Astrocyte of the spinal cord (primary cell): Measurements from ENCODE around the gene AP1M2.
A peak's percentile ranks its signal among the peaks of the same experiment; 100 is the strongest.
"Not testable (repeated sequence)": the region's sequence is repeated elsewhere in the genome, so short reads cannot be mapped to it uniquely, and the experiment has no call there.

Experiments used
- DNase-seq: peaks from one replicate; pipeline ENCODE4 v3.0.0; 2011; ENCODE audit warnings: low read depth, low spot score
- H3K4me3 ChIP-seq: 2 replicates; pipeline ENCODE4 v1.5.1; 2011; ENCODE audit warnings: low read depth, mild to moderate bottlenecking, low read length, moderate library complexity
- in situ Hi-C: cut with HindIII; loops from 2 replicates; pipeline ENCODE4 v1.10.0; 2017; ENCODE audit warnings: low sequenced_read_pairs
- TF ChIP-seq, protein P1 (sequence below): IDR thresholded peaks from 2 replicates; pipeline ENCODE4 v1.5.1; 2012; ENCODE audit warnings: low read depth, mild to moderate bottlenecking, low read length, inconsistent platforms

Gene AP1M2

DNA sequence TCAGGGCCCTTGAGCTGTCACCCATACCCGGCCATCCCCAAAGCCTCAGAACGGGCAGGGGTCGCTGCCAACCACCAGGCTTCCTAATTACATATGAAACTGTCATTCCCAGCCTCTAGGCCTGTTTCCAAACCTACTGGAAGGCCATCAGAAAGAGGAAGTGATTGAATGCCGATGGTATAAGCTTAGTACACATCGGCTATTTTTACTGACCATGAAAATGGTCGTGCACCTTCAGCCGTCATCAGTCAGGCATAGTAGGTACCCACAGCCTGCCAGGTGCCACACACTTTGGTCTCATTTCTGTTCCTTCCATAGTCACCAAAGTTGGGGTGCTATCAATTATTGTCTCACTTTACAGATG lies 31.5 kb downstream of the AP1M2 start:
- no peak for DNase-seq

DNA sequence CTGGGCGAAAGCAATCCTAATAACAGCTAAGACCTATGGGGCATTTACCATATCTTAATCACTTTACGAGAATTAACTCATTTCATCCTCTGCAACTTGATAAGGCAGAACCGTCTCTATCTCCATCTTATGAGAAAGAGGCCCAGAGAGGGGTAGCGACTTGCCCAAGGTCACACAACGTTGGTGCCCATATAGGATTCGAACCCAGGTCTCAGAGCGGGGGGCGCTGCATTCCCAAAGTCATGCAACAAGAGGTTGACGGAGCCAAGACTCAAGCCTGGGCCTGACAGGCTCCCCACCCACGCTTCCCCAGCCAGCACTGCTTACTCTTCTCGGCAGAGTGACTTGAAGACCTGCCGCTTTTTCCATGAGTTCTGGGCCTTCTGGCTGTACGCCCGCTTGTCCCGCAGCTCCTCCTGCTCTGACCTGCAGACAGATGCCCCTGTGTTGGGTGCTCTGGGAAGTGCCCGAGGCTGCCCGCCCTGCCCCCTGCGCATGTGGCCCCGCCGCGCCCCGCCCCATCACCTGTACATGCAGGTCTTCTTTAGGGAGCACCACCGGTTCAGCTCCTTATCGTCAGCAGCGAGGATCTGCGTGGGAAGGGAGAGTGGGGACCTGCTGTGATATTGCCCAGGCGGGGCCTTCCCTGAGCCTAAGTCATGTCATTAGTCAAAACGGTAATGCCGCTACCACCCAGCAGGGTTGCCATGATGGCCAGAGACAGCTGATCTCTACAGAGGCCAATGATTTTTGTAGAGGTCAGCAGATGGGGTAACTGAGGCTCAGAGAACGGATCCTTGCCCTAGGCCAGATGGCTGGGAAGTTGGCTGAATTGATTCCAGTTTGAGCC lies 32.1 kb downstream of the AP1M2 start:
- DNase-seq = no peak
- TF ChIP-seq, protein P1, sequence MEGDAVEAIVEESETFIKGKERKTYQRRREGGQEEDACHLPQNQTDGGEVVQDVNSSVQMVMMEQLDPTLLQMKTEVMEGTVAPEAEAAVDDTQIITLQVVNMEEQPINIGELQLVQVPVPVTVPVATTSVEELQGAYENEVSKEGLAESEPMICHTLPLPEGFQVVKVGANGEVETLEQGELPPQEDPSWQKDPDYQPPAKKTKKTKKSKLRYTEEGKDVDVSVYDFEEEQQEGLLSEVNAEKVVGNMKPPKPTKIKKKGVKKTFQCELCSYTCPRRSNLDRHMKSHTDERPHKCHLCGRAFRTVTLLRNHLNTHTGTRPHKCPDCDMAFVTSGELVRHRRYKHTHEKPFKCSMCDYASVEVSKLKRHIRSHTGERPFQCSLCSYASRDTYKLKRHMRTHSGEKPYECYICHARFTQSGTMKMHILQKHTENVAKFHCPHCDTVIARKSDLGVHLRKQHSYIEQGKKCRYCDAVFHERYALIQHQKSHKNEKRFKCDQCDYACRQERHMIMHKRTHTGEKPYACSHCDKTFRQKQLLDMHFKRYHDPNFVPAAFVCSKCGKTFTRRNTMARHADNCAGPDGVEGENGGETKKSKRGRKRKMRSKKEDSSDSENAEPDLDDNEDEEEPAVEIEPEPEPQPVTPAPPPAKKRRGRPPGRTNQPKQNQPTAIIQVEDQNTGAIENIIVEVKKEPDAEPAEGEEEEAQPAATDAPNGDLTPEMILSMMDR = no peak
- in situ Hi-C loops = no loop called here

More for the DNA sequence above, 31.5 kb downstream of the AP1M2 start:
- in situ Hi-C loops = no loop called here
- TF ChIP-seq, protein P1 = no peak
- no peak overlapping the region for H3K4me3 ChIP-seq

DNA sequence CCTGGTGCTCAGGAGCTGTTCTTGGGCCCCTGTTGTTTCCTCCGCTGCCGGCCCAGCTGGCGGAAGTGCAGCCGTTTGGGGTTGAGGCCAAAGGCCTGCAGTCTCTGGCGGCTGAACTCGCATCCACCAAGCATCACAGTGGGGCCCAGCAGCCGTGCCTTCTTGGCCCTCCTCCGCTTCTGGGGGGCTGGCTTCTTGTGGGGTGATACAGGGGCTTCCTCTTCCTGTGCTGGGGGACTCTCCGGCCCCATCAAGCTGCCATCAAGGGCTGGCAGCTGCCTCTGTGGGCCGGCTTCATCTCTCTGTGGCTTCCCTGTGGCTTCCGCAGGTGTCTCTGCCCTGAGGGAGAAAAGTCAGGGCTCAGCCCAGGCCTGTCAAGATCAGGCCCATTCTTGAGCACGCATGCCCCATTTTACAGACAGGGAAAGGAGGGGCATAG lies 33.1 kb downstream of the AP1M2 start:
- DNase-seq = no peak
- in situ Hi-C loops = no loop called here
- TF ChIP-seq, protein P1 = no peak
- H3K4me3 ChIP-seq = no peak overlapping the region

More for the DNA sequence above, 32.1 kb downstream of the AP1M2 start:
- no peak overlapping the region for H3K4me3 ChIP-seq

DNA sequence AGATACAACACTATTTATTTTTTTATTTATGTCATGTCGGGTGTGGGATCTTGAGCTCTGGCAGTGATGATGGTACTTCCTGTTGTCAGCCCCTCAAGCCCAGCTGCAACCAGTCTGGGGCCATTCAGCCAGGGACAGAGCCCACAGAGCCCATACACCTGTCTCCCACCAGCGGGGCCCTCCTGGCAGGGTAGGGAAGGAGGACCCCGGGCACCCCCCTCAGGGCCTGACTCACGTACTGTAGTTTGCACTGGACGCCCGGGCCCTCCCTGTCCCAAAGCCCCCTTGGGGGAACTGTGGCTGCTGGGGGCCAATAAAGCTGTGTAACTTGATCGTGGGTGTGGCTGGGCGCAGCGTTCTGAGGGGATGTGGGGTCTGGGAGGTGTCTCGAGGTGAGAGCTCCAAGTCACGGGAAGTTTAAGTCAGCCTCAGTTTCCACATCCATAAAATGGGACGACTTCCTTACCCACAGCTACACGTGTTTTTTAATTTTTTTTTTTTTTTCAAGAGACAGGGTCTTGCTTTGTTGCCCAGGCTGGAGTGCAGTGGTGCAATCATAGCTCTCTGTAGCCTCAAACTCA lies 33.9 kb downstream of the AP1M2 start:
- no peak for DNase-seq
- in situ Hi-C loops = no loop called here
- TF ChIP-seq, protein P1 = no peak
- no peak overlapping the region for H3K4me3 ChIP-seq

DNA sequence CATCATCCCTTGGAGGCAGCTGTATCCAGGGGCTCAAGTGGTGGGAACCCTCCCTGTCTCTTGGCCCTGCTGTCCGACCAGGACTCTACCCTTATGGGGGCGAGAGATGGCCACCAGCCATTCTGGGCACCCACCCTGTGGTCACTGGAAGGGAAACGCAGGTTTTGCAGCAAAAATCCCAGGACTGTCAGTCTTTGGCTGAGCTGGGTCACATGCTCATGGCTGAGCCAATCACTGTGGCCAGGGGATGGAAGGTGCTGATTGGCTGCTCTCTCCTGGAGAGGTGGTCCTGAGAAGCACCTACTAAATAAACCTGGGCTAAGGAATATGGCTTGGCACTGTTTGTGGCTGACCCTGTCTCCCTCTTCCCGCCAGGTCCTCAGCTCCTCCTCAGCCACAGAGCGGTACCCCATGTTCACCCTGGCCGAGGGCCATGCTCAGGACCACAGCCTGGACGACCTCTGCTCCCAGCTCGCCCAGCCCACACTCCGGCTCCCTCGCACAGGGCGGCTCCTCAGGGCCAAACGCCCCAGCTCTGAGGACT lies 34.5 kb downstream of the AP1M2 start:
- TF ChIP-seq, protein P1 = no peak
- no peak for DNase-seq
- no peak overlapping the region for H3K4me3 ChIP-seq
- in situ Hi-C loops = no loop called here

DNA sequence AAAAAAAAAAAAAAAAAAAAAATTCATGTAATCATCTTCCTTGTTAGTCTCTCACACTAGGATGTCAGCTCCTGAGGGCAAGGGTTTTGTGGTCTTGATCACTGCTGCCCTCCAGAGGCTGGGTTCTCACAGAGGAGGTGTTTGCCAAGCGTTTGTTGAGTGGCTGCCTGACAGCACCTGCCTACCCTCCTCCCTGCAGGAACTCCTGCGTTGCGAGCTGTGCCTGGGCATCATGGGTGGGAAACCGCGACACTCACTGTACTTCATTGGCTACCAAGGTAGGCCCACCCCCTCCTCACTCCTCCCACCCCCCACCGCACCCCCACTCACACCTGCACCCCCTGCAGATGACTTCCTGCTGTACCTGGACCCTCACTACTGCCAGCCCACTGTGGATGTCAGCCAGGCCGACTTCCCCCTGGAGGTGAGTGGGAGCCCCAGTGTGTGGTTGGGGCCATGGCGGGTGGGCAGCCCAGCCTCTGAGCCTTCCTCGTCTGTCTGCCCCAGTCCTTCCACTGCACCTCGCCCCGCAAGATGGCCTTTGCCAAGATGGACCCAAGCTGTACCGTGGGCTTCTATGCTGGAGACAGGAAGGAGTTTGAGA lies 35.3 kb downstream of the AP1M2 start:
- no peak for DNase-seq
- in situ Hi-C loops = no loop called here
- TF ChIP-seq, protein P1 = peak; percentile 9
- H3K4me3 ChIP-seq = no peak overlapping the region

DNA sequence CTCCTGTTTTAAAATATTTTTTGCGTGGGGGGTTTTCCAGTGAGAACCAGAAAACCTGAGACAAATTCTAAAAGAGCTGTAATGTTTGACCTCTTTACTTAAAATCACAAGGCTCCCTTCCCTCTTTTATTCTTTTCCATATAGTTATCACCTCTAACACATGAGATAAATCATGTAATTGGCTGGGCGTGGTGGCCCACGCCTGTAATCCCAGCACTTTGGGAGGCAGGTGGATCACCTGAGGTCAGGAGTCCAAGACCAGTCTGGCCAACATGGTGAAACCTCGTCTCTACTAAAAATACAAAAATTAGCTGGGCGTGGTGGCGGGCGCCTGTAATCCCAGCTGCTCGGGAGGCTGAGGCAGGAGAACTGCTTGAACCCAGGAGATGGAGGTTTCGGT lies 36.1 kb downstream of the AP1M2 start:
- in situ Hi-C loops, H3K4me3 ChIP-seq, DNase-seq: not testable (repeated sequence)
